Posterior cingulate gyrus (tissue), 11 donors: ENCODE data around the gene HENMT1.
"Not testable (repeated sequence)": the region's sequence is repeated elsewhere in the genome, so short reads cannot be mapped to it uniquely, and the experiment has no call there.

Source experiments
- DNase-seq, 10 donors: peaks; one replicate each; pipeline versions ENCODE4 v3.0.0 to v3.0.0-alpha.2; 2020 to 2021; ENCODE audit warnings: mixed read lengths in 3 of 10
- intact Hi-C: fragments of 100-400 bp; cut with DNase I; formaldehyde crosslinking; loops from one replicate; pipeline ENCODE4 v1.15.1; 2023

Gene HENMT1

GRCh38 chr1:108678706-108679105 is 17.8 kb upstream of the HENMT1 start:
- no peak for DNase-seq
- intact Hi-C loops: no loop called here

GRCh38 chr1:108671143-108671542 is 10.2 kb upstream of the HENMT1 start:
- intact Hi-C loops: no loop called here
- DNase-seq: no peak

- intact Hi-C loops: no loop called here
- DNase-seq: peak in 1 of 10 donors; percentile 53
Measured at GRCh38 chr1:108670131-108670773, 9.4 kb upstream of the HENMT1 start.

GRCh38 chr1:108669679-108670078 is 8.8 kb upstream of the HENMT1 start:
- intact Hi-C loops: no loop called here
- no peak for DNase-seq

GRCh38 chr1:108668777-108669176 is 7.9 kb upstream of the HENMT1 start:
- intact Hi-C loops: no loop called here
- DNase-seq: no peak

- intact Hi-C loops: not testable (repeated sequence)
- DNase-seq: peak in 1 of 10 donors; percentile 72
Measured at GRCh38 chr1:108667422-108667821, 6.5 kb upstream of the HENMT1 start.

- intact Hi-C loops: no loop called here
- no peak for DNase-seq
Measured at GRCh38 chr1:108665771-108666170, 4.9 kb upstream of the HENMT1 start.

GRCh38 chr1:108665067-108665466 is 4.2 kb upstream of the HENMT1 start:
- intact Hi-C loops: no loop called here
- no peak for DNase-seq

- peak in 1 of 10 donors; percentile 49 for DNase-seq
- intact Hi-C loops: no loop called here
Measured at GRCh38 chr1:108664481-108664880, 3.6 kb upstream of the HENMT1 start.

- intact Hi-C loops: no loop called here
- DNase-seq: no peak
Measured at GRCh38 chr1:108663074-108663473, 2.2 kb upstream of the HENMT1 start.

- intact Hi-C loops: no loop called here
Measured at GRCh38 chr1:108657356-108658080, 3.4 kb downstream of the HENMT1 start.

GRCh38 chr1:108653431-108654105 is 7.3 kb downstream of the HENMT1 start:
- no peak for DNase-seq
- intact Hi-C loops: no loop called here

More at GRCh38 chr1:108657356-108658080, 3.4 kb downstream of the HENMT1 start:
- no peak for DNase-seq

- intact Hi-C loops: loop anchor here (5.0 kb wide), 1 partner anchor 84 kb away; the partner anchor contains the start of gene EEIG2
- DNase-seq: peak in 8 of 10 donors; percentile 16 to 92 (median 32)
Measured at GRCh38 chr1:108646648-108647269, 14.1 kb downstream of the HENMT1 start.

- intact Hi-C loops: loop anchor here (5.0 kb wide), 1 partner anchor 84 kb away; the partner anchor contains the start of gene EEIG2
Measured at GRCh38 chr1:108646265-108646647, 14.6 kb downstream of the HENMT1 start.

GRCh38 chr1:108645564-108646184 is 15.2 kb downstream of the HENMT1 start:
- DNase-seq: no peak
- intact Hi-C loops: loop anchor here (5.0 kb wide), 1 partner anchor 83 kb away; the partner anchor contains the start of gene EEIG2

More at GRCh38 chr1:108646265-108646647, 14.6 kb downstream of the HENMT1 start:
- DNase-seq: no peak

- DNase-seq: no peak
- intact Hi-C loops: loop anchor here (5.0 kb wide), 1 partner anchor 83 kb away; the partner anchor contains the start of gene EEIG2
Measured at GRCh38 chr1:108644984-108645383, 15.9 kb downstream of the HENMT1 start.

GRCh38 chr1:108643492-108644335 is 17.2 kb downstream of the HENMT1 start:
- peak in 2 of 10 donors; percentile 27 to 36 for DNase-seq
- intact Hi-C loops: loop anchor here (1.0 kb wide), 1 partner anchor 130 kb away; no protein-coding TSS in a partner anchor

GRCh38 chr1:108640863-108641262 is 20.0 kb downstream of the HENMT1 start:
- peak in 1 of 10 donors; percentile 58 for DNase-seq
- intact Hi-C loops: not testable (repeated sequence)

- intact Hi-C loops: no loop called here
Measured at GRCh38 chr1:108639899-108640560, 20.9 kb downstream of the HENMT1 start.

More at GRCh38 chr1:108639899-108640560, 20.9 kb downstream of the HENMT1 start:
- DNase-seq: no peak
